SK-N-SH (cell line): ENCODE data around the gene LMF1. TPM values are rescaled to one million over a fixed set of nuclear protein-coding genes. Genes with fewer than 3 reads are reported as not detected.

Experiments used
- CTCF ChIA-PET: fragments of 300-600, 350-600 bp; formaldehyde crosslinking; extraction: SDS; loops from one replicate; lab custom pipeline; 2021; lab: Yijun Ruan, JAX
- POLR2A ChIA-PET: fragments of 350-600 bp; sonication (Branson Sonifier 250); formaldehyde crosslinking; extraction: SDS; loops from one replicate; lab custom pipeline; 2020; ENCODE audit warnings: antibody characterized with exemption, inconsistent platforms; lab: Yijun Ruan, JAX
- DNase-seq: peaks from one replicate; pipeline ENCODE4 v3.0.0; 2012
- H2AFZ ChIP-seq: fragments of 200-600 bp; sonication (generic); 2 replicates; pipeline ENCODE4 v1.8.1; 2016; ENCODE audit warnings: antibody characterized with exemption, mild to moderate bottlenecking, low read depth
- H3F3A ChIP-seq: fragments of 200-600 bp; sonication (generic); replicated peaks from 2 replicates; pipeline ENCODE3; 2016; ENCODE audit warnings: antibody characterized with exemption, mild to moderate bottlenecking; ENCODE audit not compliant: insufficient read depth
- H3K27ac ChIP-seq, 2 experiments: fragments of 200-500 bp in 1 of 2; fragments of 200-600 bp in 1 of 2; sonication (Bioruptor generic) in 1 of 2; sonication (generic), shearing (Covaris generic) in 1 of 2; 2 replicates each; pipeline versions ENCODE4 v1.5.1 to v1.6.1; 2014 to 2016; ENCODE audit warnings: low read depth in 2 of 2, inconsistent platforms in 1 of 2, low read length in 1 of 2, mild to moderate bottlenecking in 1 of 2, mixed read lengths in 1 of 2
- H3K27me3 ChIP-seq: fragments of 200-600 bp; sonication (generic), shearing (Covaris generic); 2 replicates; pipeline ENCODE4 v1.6.1; 2016; ENCODE audit warnings: mixed run types; ENCODE audit not compliant: insufficient read depth
- H3K36me3 ChIP-seq, 2 experiments: fragments of 200-500 bp in 1 of 2; fragments of 200-600 bp in 1 of 2; sonication (Bioruptor generic) in 1 of 2; sonication (generic) in 1 of 2; replicated peaks in 1 of 2; 2 replicates each; pipeline versions ENCODE3 to v1.5.1; 2014 to 2016; ENCODE audit warnings: low read length in 1 of 2, mild to moderate bottlenecking in 1 of 2; ENCODE audit not compliant: insufficient read depth in 2 of 2, control insufficient read depth in 1 of 2
- H3K4me1 ChIP-seq, 2 experiments: fragments of 200-500 bp in 1 of 2; fragments of 200-600 bp in 1 of 2; sonication (Bioruptor generic) in 1 of 2; sonication (generic), shearing (Covaris generic) in 1 of 2; 2 replicates each; pipeline versions ENCODE4 v1.5.1 to v1.6.1; 2014 to 2016; ENCODE audit warnings: low read depth in 1 of 2, low read length in 1 of 2, mixed run types in 1 of 2; ENCODE audit not compliant: insufficient read depth in 2 of 2, control insufficient read depth in 1 of 2
- H3K4me2 ChIP-seq: fragments of 200-600 bp; sonication (generic), shearing (Covaris generic); 2 replicates; pipeline ENCODE4 v1.6.1; 2017; ENCODE audit warnings: mixed run types
- H3K4me3 ChIP-seq, 2 experiments: fragments of 200-500 bp in 1 of 2; fragments of 200-600 bp in 1 of 2; sonication (Bioruptor generic) in 1 of 2; sonication (generic), shearing (Covaris generic) in 1 of 2; 2 replicates each; pipeline versions ENCODE4 v1.5.1 to v1.8.1; 2014 to 2016; ENCODE audit warnings: low read depth in 2 of 2, inconsistent platforms in 1 of 2, low read length in 1 of 2, mild to moderate bottlenecking in 1 of 2, mixed read lengths in 1 of 2, moderate library complexity in 1 of 2
- H3K79me2 ChIP-seq: fragments of 200-600 bp; sonication (generic); 2 replicates; pipeline ENCODE4 v1.8.1; 2017; ENCODE audit warnings: mild to moderate bottlenecking; ENCODE audit not compliant: insufficient read depth
- H3K9ac ChIP-seq: fragments of 200-600 bp; sonication (generic); 2 replicates; pipeline ENCODE4 v1.6.1; 2017; ENCODE audit warnings: mixed run types
- H3K9me2 ChIP-seq: fragments of 200-600 bp; sonication (generic); 2 replicates; pipeline ENCODE4 v1.6.1; 2017; ENCODE audit warnings: mixed run types
- H3K9me3 ChIP-seq: fragments of 200-600 bp; sonication (generic); 2 replicates; pipeline ENCODE4 v1.6.1; 2017; ENCODE audit warnings: mixed run types, mild to moderate bottlenecking, moderate library complexity
- H4K20me1 ChIP-seq: fragments of 200-600 bp; sonication (generic); 2 replicates; pipeline ENCODE4 v1.6.1; 2017; ENCODE audit warnings: mild to moderate bottlenecking, mixed run types; ENCODE audit not compliant: insufficient read depth
- CHD2 ChIP-seq: fragments of 150-350 bp; IDR thresholded peaks from 2 replicates; pipeline ENCODE4 v1.6.1; 2018; ENCODE audit warnings: low read length; ENCODE audit not compliant: partially characterized antibody
- EP300 ChIP-seq, 2 experiments: IDR thresholded peaks; 2 replicates each; pipeline versions ENCODE4 v1.4.0 to v1.6.1; 2012; ENCODE audit warnings: borderline replicate concordance in 1 of 2, low read depth in 1 of 2, low read length in 1 of 2
- FOXJ3 ChIP-seq: sonication (generic); formaldehyde crosslinking; IDR thresholded peaks from 2 replicates; pipeline ENCODE4 v1.5.1; 2020; ENCODE audit warnings: mild to moderate bottlenecking, missing genetic modification reagents
- FOXM1 ChIP-seq: IDR thresholded peaks from 2 replicates; pipeline ENCODE4 v1.4.0; 2012; ENCODE audit warnings: low read depth, mild to moderate bottlenecking
- GABPA ChIP-seq: IDR thresholded peaks from 2 replicates; pipeline ENCODE4 v1.4.0; 2012; ENCODE audit warnings: low read depth, mild to moderate bottlenecking
- GATA2 ChIP-seq: sonication (generic); formaldehyde crosslinking; IDR thresholded peaks from 2 replicates; pipeline ENCODE4 v1.5.0; 2020; ENCODE audit warnings: mild to moderate bottlenecking, missing genetic modification reagents
- JUND ChIP-seq: IDR thresholded peaks from 2 replicates; pipeline ENCODE4 v1.4.0; 2012
- MXI1 ChIP-seq: IDR thresholded peaks from 2 replicates; pipeline ENCODE4 v1.6.1; 2012; ENCODE audit warnings: mild to moderate bottlenecking, low read depth, low read length, improper control_type of control experiment
- NFIC ChIP-seq: IDR thresholded peaks from 2 replicates; pipeline ENCODE4 v1.4.0; 2012; ENCODE audit warnings: borderline replicate concordance
- NRF1 ChIP-seq: IDR thresholded peaks from 2 replicates; pipeline ENCODE4 v1.6.1; 2012; ENCODE audit warnings: low read depth, mild to moderate bottlenecking, low read length
- POLR2AphosphoS5 ChIP-seq: IDR thresholded peaks from 2 replicates; pipeline ENCODE4 v1.6.1; 2012; ENCODE audit warnings: low read depth, low read length
- RAD21 ChIP-seq: IDR thresholded peaks from 2 replicates; pipeline ENCODE4 v1.6.1; 2012; ENCODE audit warnings: mild to moderate bottlenecking, low read length
- RXRA ChIP-seq: IDR thresholded peaks from 2 replicates; pipeline ENCODE4 v1.4.0; 2012; ENCODE audit warnings: low read depth, mild to moderate bottlenecking, borderline replicate concordance
- SIN3A ChIP-seq: IDR thresholded peaks from 2 replicates; pipeline ENCODE4 v1.6.1; 2012; ENCODE audit warnings: low read depth, mild to moderate bottlenecking, low read length, moderate library complexity, borderline replicate concordance
- SMC3 ChIP-seq: IDR thresholded peaks from 2 replicates; pipeline ENCODE4 v1.6.1; 2012; ENCODE audit warnings: low read depth, low read length, improper control_type of control experiment
- TEAD4 ChIP-seq: IDR thresholded peaks from 2 replicates; pipeline ENCODE4 v1.4.0; 2012; ENCODE audit warnings: mild to moderate bottlenecking, borderline replicate concordance; ENCODE audit not compliant: insufficient read depth
- USF2 ChIP-seq: fragments of 150-350 bp; IDR thresholded peaks from 2 replicates; pipeline ENCODE4 v1.6.1; 2017; ENCODE audit warnings: antibody characterized with exemption, low read length, low read depth, borderline replicate concordance
- ZBTB33 ChIP-seq: IDR thresholded peaks from 2 replicates; pipeline ENCODE4 v1.4.0; 2012; ENCODE audit warnings: low read depth, borderline replicate concordance
- WGBS: methylation state at CpG from one replicate; pipeline ENCODE4 v1.1.6; 2017; ENCODE audit warnings: low lambda C conversion rate; 5-methylcytosine and 5-hydroxymethylcytosine counted together
- polyA plus RNA-seq, 3 experiments: library from polyadenylated mRNA; depleted of rRNA; stranded (reverse); fragments of >200 nt; gene quantifications; 2 replicates each; pipeline ENCODE4 v1.2.3, GENCODE V29; 2012
- TF ChIP-seq, protein P1 (sequence below): IDR thresholded peaks from 2 replicates; pipeline ENCODE4 v1.4.0; 2012; ENCODE audit warnings: low read depth
- TF ChIP-seq, protein P2 (sequence below): fragments of 150-350 bp; IDR thresholded peaks from 2 replicates; pipeline ENCODE4 v1.6.1; 2016; ENCODE audit warnings: mild to moderate bottlenecking, low read depth, low read length

The LMF1 gene
- polyA plus RNA-seq, 1 of the 3 experiments (the other 2 are of a cell fraction) = 5.7 TPM

DNA sequence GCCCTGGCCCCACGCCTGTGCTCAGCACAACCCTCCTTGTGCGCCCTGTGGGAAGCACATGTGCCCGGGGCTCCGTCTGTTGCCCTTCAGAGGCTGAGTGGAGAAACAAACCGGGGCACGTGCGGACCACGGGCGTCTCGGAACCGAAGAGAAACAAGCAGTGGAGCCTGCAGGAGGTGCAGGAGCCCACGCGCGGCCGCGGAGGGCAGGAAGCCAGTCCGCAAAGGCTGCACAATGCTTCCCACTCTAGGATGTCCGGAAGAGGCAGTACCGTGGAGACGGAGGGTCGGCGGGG is 94.8 kb downstream of the LMF1 start:
- H3K4me3 ChIP-seq = no peak overlapping the region
- 88% methylated on average over 15 of the region's 22 CpGs for WGBS
- ChIA-PET POLR2A (no interaction called here), CTCF (no interaction called here)
- no peaks in the 10 kb centered on the region for H4K20me1 ChIP-seq
- no peaks in the 10 kb centered on the region for H3K79me2 ChIP-seq
- H2AFZ ChIP-seq = no peak overlapping the region
- no peaks in the 10 kb centered on the region for H3K27me3 ChIP-seq
- H3K4me1 ChIP-seq = no peaks in the 10 kb centered on the region
- no peaks in the 10 kb centered on the region for H3K9me2 ChIP-seq
- no peak overlapping the region for H3K27ac ChIP-seq
- no peak overlapping the region for H3K4me2 ChIP-seq
- no peaks in the 10 kb centered on the region for H3K36me3 ChIP-seq
- H3F3A ChIP-seq = no peaks in the 10 kb centered on the region
- no peak for DNase-seq
- H3K9me3 ChIP-seq = no peaks in the 10 kb centered on the region
- H3K9ac ChIP-seq = no peak overlapping the region
- TF ChIP-seq NRF1 (no peak), TEAD4 (no peak), RXRA (no peak), GATA2 (CRISPR knock-in tag) (no peak), CHD2 (no peak), EP300 (IDR thresholded peaks at IDR 0.05; ENCODE audit: borderline replicate concordance in 1 of 2, low read depth in 1 of 2, low read length in 1 of 2) (no peak), POLR2AphosphoS5 (no peak), JUND (no peak)
- TF ChIP-seq, protein P1, sequence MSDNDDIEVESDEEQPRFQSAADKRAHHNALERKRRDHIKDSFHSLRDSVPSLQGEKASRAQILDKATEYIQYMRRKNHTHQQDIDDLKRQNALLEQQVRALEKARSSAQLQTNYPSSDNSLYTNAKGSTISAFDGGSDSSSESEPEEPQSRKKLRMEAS = no peak
- TF ChIP-seq, protein P2, sequence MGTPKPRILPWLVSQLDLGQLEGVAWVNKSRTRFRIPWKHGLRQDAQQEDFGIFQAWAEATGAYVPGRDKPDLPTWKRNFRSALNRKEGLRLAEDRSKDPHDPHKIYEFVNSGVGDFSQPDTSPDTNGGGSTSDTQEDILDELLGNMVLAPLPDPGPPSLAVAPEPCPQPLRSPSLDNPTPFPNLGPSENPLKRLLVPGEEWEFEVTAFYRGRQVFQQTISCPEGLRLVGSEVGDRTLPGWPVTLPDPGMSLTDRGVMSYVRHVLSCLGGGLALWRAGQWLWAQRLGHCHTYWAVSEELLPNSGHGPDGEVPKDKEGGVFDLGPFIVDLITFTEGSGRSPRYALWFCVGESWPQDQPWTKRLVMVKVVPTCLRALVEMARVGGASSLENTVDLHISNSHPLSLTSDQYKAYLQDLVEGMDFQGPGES = no peak
- TF ChIP-seq, all 33 proteins: peak for 0

GRCh38 chr16:875182-876040 is 95.4 kb downstream of the LMF1 start:
- no peak for DNase-seq
- Histone ChIP-seq H4K20me1 (no peaks in the 10 kb centered on the region), H3K4me1 (no peaks in the 10 kb centered on the region), H3K36me3 (no peaks in the 10 kb centered on the region), H3K4me3 (no peak overlapping the region), H2AFZ (no peak overlapping the region), H3K79me2 (no peaks in the 10 kb centered on the region), H3K9me3 (no peaks in the 10 kb centered on the region), H3K9ac (no peak overlapping the region), H3K4me2 (no peak overlapping the region), H3K9me2 (no peaks in the 10 kb centered on the region), H3K27me3 (no peaks in the 10 kb centered on the region), H3F3A (no peaks in the 10 kb centered on the region), H3K27ac (no peak overlapping the region)
- ChIA-PET POLR2A (no interaction called here), CTCF (no interaction called here)
- TF ChIP-seq ZBTB33 (no peak), USF2 (no peak), MXI1 (no peak), NFIC (no peak), CHD2 (no peak), FOXM1 (no peak), JUND (no peak), FOXJ3 (CRISPR knock-in tag) (no peak), GABPA (no peak), NRF1 (no peak), SIN3A (no peak), SMC3 (no peak), RAD21 (no peak)
- TF ChIP-seq, protein P1 = no peak
- 59% methylated on average over 9 of the region's 30 CpGs for WGBS
